Measurements from ENCODE around the gene SRRM4. TPM values are rescaled to one million over a fixed set of nuclear protein-coding genes. Genes with fewer than 3 reads are reported as not detected.
"Not testable (repeated sequence)": the region's sequence is repeated elsewhere in the genome, so short reads cannot be mapped to it uniquely, and the experiment has no call there.

Gene SRRM4
- total RNA-seq, 1 experiment from 2014 or later = under 0.01 TPM

DNA sequence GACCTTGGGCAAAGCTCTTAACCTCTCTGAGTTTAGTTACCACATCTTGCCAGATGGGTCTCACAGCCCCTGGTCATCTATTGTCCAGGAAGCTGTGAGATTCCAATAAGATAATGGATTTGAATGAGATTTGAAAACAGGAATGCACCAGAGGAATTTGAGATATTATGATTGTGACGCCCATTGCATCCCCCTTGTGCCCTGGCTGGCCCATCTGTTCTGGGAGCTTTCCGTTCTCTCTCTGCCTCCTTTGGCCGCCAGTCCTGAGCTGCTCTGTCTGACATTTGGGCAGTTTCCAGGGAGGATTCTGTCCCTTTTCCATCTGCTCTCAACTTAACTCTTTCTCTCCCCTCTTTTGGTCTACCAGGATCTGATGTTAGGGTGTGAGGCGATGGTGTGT is 24.6 kb downstream of the SRRM4 start:
- H3K27me3 ChIP-seq (ENCODE audit: low read length) = peaks cover 10% of the 10 kb centered on the region; the same call in 1 of the 2 replicates
- H3K36me3 ChIP-seq (ENCODE audit: low read depth, low read length) = no peaks in the 10 kb centered on the region
- no peaks in the 10 kb centered on the region for H4K20me1 ChIP-seq (ENCODE audit: low read length)
- no TSS peak for BruUV-seq (replicated peaks)
- ATAC-seq = no peak
- intact Hi-C loops (cut with micrococcal nuclease) = no loop called here
- H3K9ac ChIP-seq (ENCODE audit: low read length) = no peak overlapping the region
- ChIA-PET CTCF (no interaction called here), POLR2A (ENCODE audit: unreplicated experiment) (no interaction called here)
- no peaks in the 10 kb centered on the region for H3K9me2 ChIP-seq (replicated peaks; ENCODE audit: low read length)
- TF ChIP-seq EZH2 (IDR thresholded peaks at IDR 0.05; ENCODE audit: low read length, unreplicated experiment) (no peak), EZH2phosphoT487 (IDR thresholded peaks at IDR 0.05; ENCODE audit: borderline replicate concordance, low read length) (no peak), CTCF (conservative IDR thresholded peaks at IDR 0.05; ENCODE audit: low read depth, low read length) (no peak)
- H3K9me3 ChIP-seq (ENCODE audit: low read length) = no peaks in the 10 kb centered on the region
- no peak overlapping the region for H3K4me3 ChIP-seq (ENCODE audit: low read length)
- no peaks in the 10 kb centered on the region for H3K4me1 ChIP-seq (ENCODE audit: insufficient read depth, low read length)
- H3F3A ChIP-seq (ENCODE audit: low read length, unreplicated experiment) = no peaks in the 10 kb centered on the region
- no peak overlapping the region for H3K27ac ChIP-seq (ENCODE audit: low read length)
- no peak overlapping the region for H2AFZ ChIP-seq (ENCODE audit: low read length)
- H3K4me2 ChIP-seq (ENCODE audit: low read length) = no peak overlapping the region
- DNase-seq = no peak
- no peaks in the 10 kb centered on the region for H3K79me2 ChIP-seq (ENCODE audit: low read length)

DNA sequence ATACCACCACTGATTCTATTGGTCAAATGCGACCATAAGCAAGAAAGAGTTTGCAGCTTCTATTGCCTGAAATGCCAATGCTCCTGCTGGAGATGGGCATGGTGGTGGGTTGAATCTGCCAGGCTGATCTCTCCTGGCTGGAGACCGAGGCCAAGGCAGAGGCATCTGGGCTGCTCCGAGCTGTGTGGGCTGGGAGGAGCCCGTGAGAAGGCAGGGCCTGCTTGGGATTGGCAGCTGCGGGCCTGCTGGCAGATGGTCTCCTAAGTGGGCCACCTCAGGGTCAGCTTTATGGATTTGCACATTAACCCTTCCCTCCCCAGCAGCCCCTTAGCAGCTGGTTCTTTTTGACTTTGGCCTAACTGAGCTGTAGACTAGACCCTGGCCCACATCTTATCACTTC is 25.4 kb downstream of the SRRM4 start:
- Histone ChIP-seq H3K4me3 (ENCODE audit: low read length) (no peak overlapping the region), H3K9me2 (replicated peaks; ENCODE audit: low read length) (no peaks in the 10 kb centered on the region), H3K79me2 (ENCODE audit: low read length) (no peaks in the 10 kb centered on the region), H3K9me3 (ENCODE audit: low read length) (no peaks in the 10 kb centered on the region), H3K27ac (ENCODE audit: low read length) (no peak overlapping the region), H3K36me3 (ENCODE audit: low read depth, low read length) (no peaks in the 10 kb centered on the region), H2AFZ (ENCODE audit: low read length) (no peak overlapping the region), H3K4me2 (ENCODE audit: low read length) (no peak overlapping the region), H3K27me3 (ENCODE audit: low read length) (peaks cover 10% of the 10 kb centered on the region; the same call in 1 of the 2 replicates), H3K9ac (ENCODE audit: low read length) (no peak overlapping the region), H4K20me1 (ENCODE audit: low read length) (no peaks in the 10 kb centered on the region), H3K4me1 (ENCODE audit: insufficient read depth, low read length) (no peaks in the 10 kb centered on the region), H3F3A (ENCODE audit: low read length, unreplicated experiment) (no peaks in the 10 kb centered on the region)
- BruUV-seq (replicated peaks) = no TSS peak
- ATAC-seq = no peak
- TF ChIP-seq CTCF (conservative IDR thresholded peaks at IDR 0.05; ENCODE audit: low read depth, low read length) (no peak), EZH2phosphoT487 (IDR thresholded peaks at IDR 0.05; ENCODE audit: borderline replicate concordance, low read length) (no peak), EZH2 (IDR thresholded peaks at IDR 0.05; ENCODE audit: low read length, unreplicated experiment) (no peak)
- ChIA-PET POLR2A (ENCODE audit: unreplicated experiment) (no interaction called here), CTCF (no interaction called here)
- no peak for DNase-seq
- intact Hi-C loops (cut with micrococcal nuclease) = no loop called here

DNA sequence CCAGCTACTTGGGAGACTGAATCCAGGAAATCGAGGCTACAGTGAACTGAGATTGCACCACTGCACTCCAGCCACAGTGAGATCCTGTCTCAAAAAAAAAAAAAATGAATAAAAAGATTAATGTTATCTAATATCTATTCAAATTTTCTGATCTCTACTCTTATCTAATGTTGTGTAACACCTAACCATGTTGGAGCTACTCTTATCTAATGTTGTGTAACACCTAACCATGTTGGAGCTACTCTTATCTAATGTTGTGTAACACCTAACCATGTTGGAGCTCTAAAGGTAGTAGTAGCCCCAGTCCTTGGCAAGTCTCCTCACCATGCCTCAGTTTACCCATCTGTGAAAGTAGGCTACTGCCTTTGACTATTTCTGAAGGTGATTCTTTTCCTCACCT is 26.9 kb downstream of the SRRM4 start:
- DNase-seq; H3K9me3 ChIP-seq (ENCODE audit: low read length); ATAC-seq; H3F3A ChIP-seq (ENCODE audit: low read length, unreplicated experiment); H3K9ac ChIP-seq (ENCODE audit: low read length); H3K4me1 ChIP-seq (ENCODE audit: insufficient read depth, low read length); H2AFZ ChIP-seq (ENCODE audit: low read length); H4K20me1 ChIP-seq (ENCODE audit: low read length); H3K36me3 ChIP-seq (ENCODE audit: low read depth, low read length); H3K27ac ChIP-seq (ENCODE audit: low read length); POLR2A ChIA-PET (ENCODE audit: unreplicated experiment); H3K79me2 ChIP-seq (ENCODE audit: low read length); H3K9me2 ChIP-seq (replicated peaks; ENCODE audit: low read length); H3K4me2 ChIP-seq (ENCODE audit: low read length); H3K4me3 ChIP-seq (ENCODE audit: low read length); intact Hi-C loops (cut with micrococcal nuclease); CTCF ChIA-PET; BruUV-seq (replicated peaks): not testable (repeated sequence)
- H3K27me3 ChIP-seq (ENCODE audit: low read length) = peaks cover 10% of the 10 kb centered on the region; the same call in 1 of the 2 replicates
